ENCODE results near the gene DGKI.

DGKI gene

DNA sequence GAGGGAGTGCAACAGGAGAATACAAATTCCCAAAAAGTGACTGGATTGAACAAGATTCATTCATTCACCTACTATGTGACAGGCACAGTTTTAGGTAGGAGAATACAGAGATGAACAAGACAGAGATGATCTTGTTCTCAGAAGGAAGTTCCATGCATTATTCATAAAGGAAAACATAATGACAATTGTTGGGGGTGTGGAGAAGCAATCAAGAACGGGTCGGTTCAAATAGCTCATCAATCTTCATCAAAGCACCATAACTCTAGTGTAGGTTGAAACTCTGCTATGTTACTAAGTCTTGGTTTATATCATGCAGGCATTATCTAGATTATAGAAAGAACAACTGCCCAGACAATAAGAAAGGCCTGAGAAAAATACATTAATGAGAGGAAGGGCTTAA is 243.7 kb downstream of the DGKI start:
- no peak overlapping the region for H3K4me2 ChIP-seq (ENCODE audit: low read length)
- H4K20me1 ChIP-seq (ENCODE audit: insufficient read depth, low read length), result no peaks in the 10 kb centered on the region
- H3K9ac ChIP-seq (ENCODE audit: low read length), result no peak overlapping the region
- H3K9me2 ChIP-seq (ENCODE audit: low read depth, low read length), result no peaks in the 10 kb centered on the region
- H3K79me2 ChIP-seq (ENCODE audit: insufficient read depth, low read length), result no peaks in the 10 kb centered on the region
- no peaks in the 10 kb centered on the region for H3K4me1 ChIP-seq (ENCODE audit: insufficient read depth, low read length, severe bottlenecking)
- TF ChIP-seq, protein P1, sequence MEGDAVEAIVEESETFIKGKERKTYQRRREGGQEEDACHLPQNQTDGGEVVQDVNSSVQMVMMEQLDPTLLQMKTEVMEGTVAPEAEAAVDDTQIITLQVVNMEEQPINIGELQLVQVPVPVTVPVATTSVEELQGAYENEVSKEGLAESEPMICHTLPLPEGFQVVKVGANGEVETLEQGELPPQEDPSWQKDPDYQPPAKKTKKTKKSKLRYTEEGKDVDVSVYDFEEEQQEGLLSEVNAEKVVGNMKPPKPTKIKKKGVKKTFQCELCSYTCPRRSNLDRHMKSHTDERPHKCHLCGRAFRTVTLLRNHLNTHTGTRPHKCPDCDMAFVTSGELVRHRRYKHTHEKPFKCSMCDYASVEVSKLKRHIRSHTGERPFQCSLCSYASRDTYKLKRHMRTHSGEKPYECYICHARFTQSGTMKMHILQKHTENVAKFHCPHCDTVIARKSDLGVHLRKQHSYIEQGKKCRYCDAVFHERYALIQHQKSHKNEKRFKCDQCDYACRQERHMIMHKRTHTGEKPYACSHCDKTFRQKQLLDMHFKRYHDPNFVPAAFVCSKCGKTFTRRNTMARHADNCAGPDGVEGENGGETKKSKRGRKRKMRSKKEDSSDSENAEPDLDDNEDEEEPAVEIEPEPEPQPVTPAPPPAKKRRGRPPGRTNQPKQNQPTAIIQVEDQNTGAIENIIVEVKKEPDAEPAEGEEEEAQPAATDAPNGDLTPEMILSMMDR (IDR thresholded peaks at IDR 0.05; ENCODE audit: low read length), result no peak
- no peak for TF ChIP-seq EZH2 (IDR thresholded peaks at IDR 0.05; ENCODE audit: borderline replicate concordance, low read length)
- H3F3A ChIP-seq (ENCODE audit: insufficient read depth, low read length), result no peaks in the 10 kb centered on the region
- H3K4me3 ChIP-seq (ENCODE audit: low read depth, low read length, poor library complexity, severe bottlenecking), result no peak overlapping the region
- H3K36me3 ChIP-seq (ENCODE audit: insufficient read depth, low read length), result no peaks in the 10 kb centered on the region
- H3K9me3 ChIP-seq (ENCODE audit: low read length), result no peaks in the 10 kb centered on the region
- H3K27me3 ChIP-seq (ENCODE audit: insufficient read depth, low read length), result no peaks in the 10 kb centered on the region
- no peak overlapping the region for H2AFZ ChIP-seq (ENCODE audit: low read length)
- H3K27ac ChIP-seq (ENCODE audit: low read depth, low read length, poor library complexity, severe bottlenecking), result no peak overlapping the region

DNA sequence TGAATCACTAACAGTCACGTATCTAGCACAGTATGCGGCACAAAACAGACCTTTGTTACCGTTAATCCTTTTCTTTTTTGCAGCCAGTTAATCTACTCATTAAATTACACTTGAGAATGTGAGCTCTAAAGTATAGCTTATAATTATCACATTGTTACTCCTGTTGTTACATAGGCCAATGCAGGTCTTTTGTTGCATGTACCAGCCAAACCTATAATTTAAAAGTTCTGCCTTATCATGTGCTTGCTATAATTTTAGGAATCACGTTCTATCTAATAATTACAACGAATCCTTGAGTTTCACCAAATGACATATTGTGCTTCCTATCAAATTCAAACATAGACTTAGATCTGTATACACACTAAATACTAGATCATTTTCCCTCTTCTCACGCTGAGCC is 245.1 kb downstream of the DGKI start:
- Histone ChIP-seq H3K9me3 (ENCODE audit: low read length) (no peaks in the 10 kb centered on the region), H3K4me3 (ENCODE audit: low read depth, low read length, poor library complexity, severe bottlenecking) (no peak overlapping the region), H4K20me1 (ENCODE audit: insufficient read depth, low read length) (no peaks in the 10 kb centered on the region), H3K27me3 (ENCODE audit: insufficient read depth, low read length) (no peaks in the 10 kb centered on the region), H3K27ac (ENCODE audit: low read depth, low read length, poor library complexity, severe bottlenecking) (no peak overlapping the region), H3K36me3 (ENCODE audit: insufficient read depth, low read length) (no peaks in the 10 kb centered on the region), H3K9me2 (ENCODE audit: low read depth, low read length) (no peaks in the 10 kb centered on the region), H2AFZ (ENCODE audit: low read length) (no peak overlapping the region), H3K79me2 (ENCODE audit: insufficient read depth, low read length) (no peaks in the 10 kb centered on the region), H3K4me2 (ENCODE audit: low read length) (no peak overlapping the region), H3K4me1 (ENCODE audit: insufficient read depth, low read length, severe bottlenecking) (no peaks in the 10 kb centered on the region), H3K9ac (ENCODE audit: low read length) (no peak overlapping the region), H3F3A (ENCODE audit: insufficient read depth, low read length) (no peaks in the 10 kb centered on the region)
- TF ChIP-seq, protein P1 (IDR thresholded peaks at IDR 0.05; ENCODE audit: low read length), result no peak
- no peak for TF ChIP-seq EZH2 (IDR thresholded peaks at IDR 0.05; ENCODE audit: borderline replicate concordance, low read length)

DNA sequence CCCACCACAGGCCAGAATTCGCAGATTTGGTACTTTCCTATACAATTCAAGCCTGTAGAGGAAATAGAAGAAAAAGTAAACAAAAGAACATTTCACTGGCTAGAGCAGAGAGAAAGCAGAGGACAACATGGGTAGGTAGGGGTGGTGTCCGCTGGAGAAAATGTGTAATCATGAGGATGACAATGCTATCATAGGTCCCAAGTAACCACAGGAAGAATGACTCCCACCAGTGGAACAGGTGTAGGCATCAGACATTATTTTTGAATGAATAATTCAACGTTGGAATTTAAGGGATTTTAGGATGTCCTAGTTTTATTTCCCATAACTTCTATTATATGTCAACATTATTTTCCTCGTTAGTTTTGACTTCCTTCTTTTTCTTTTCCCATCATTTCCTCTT is 248.9 kb downstream of the DGKI start:
- no peaks in the 10 kb centered on the region for H4K20me1 ChIP-seq (ENCODE audit: insufficient read depth, low read length)
- no peaks in the 10 kb centered on the region for H3K36me3 ChIP-seq (ENCODE audit: insufficient read depth, low read length)
- H3K79me2 ChIP-seq (ENCODE audit: insufficient read depth, low read length), result no peaks in the 10 kb centered on the region
- TF ChIP-seq, protein P1 (IDR thresholded peaks at IDR 0.05; ENCODE audit: low read length), result no peak
- TF ChIP-seq EZH2 (IDR thresholded peaks at IDR 0.05; ENCODE audit: borderline replicate concordance, low read length), result no peak
- H3K27ac ChIP-seq (ENCODE audit: low read depth, low read length, poor library complexity, severe bottlenecking), result no peak overlapping the region
- no peaks in the 10 kb centered on the region for H3K9me2 ChIP-seq (ENCODE audit: low read depth, low read length)
- H3K4me1 ChIP-seq (ENCODE audit: insufficient read depth, low read length, severe bottlenecking), result no peaks in the 10 kb centered on the region
- H2AFZ ChIP-seq (ENCODE audit: low read length), result no peak overlapping the region
- H3K27me3 ChIP-seq (ENCODE audit: insufficient read depth, low read length), result no peaks in the 10 kb centered on the region
- no peaks in the 10 kb centered on the region for H3K9me3 ChIP-seq (ENCODE audit: low read length)
- H3K9ac ChIP-seq (ENCODE audit: low read length), result no peak overlapping the region
- no peak overlapping the region for H3K4me2 ChIP-seq (ENCODE audit: low read length)
- no peak overlapping the region for H3K4me3 ChIP-seq (ENCODE audit: low read depth, low read length, poor library complexity, severe bottlenecking)
- no peaks in the 10 kb centered on the region for H3F3A ChIP-seq (ENCODE audit: insufficient read depth, low read length)
